ENCODE data around the gene ARHGAP44. TPM values are rescaled to one million over a fixed set of nuclear protein-coding genes. Genes with fewer than 3 reads are reported as not detected.

Gene ARHGAP44
- total and polyA plus RNA-seq, 2 of the 8 experiments (the other 6 are each of a cell fraction or from before 2014, with no cell fraction given): 6.2 to 22.2 TPM

- H3K18ac ChIP-seq (ENCODE audit: extremely low read depth, low read length): no peak overlapping the region
- 87% methylated on average over 2 of the region's 2 CpGs; no CpG with 5 or more reads in 1 of the 2 experiments for WGBS, 2 experiments (ENCODE audit: extremely low coverage in 1 of 2, insufficient coverage in 1 of 2, insufficient read length in 1 of 2, insufficient replicate concordance in 2 of 2, low coverage in 1 of 2, low lambda C conversion rate in 2 of 2, missing lambda C conversion rate in 1 of 2)
- no peaks in the 10 kb centered on the region for H3K4me1 ChIP-seq (replicated peaks in 1 of 4; ENCODE audit: control insufficient read depth in 3 of 4, insufficient read depth in 4 of 4, low read length in 3 of 4)
- no peak overlapping the region for H3K9ac ChIP-seq (replicated peaks in 1 of 4; ENCODE audit: extremely low read depth in 1 of 4, low read depth in 3 of 4, low read length in 3 of 4)
- H4K8ac ChIP-seq (ENCODE audit: extremely low read depth, insufficient read depth, low read length): no peak overlapping the region
- no peaks in the 10 kb centered on the region for H3K79me2 ChIP-seq (ENCODE audit: control insufficient read depth in 1 of 2, insufficient read depth in 2 of 2, low read length in 2 of 2)
- no peak overlapping the region for H4K5ac ChIP-seq (ENCODE audit: insufficient read length, low read depth, low read length)
- no peak overlapping the region for H3K4ac ChIP-seq (replicated peaks; ENCODE audit: insufficient read length, low read depth, low read length)
- peaks cover 0 to 5% (median 2%) of the 10 kb centered on the region in 4 experiments; a peak in 3 of 8 replicates for H3K36me3 ChIP-seq (ENCODE audit: control insufficient read depth in 2 of 4, insufficient read depth in 4 of 4, low read length in 3 of 4)
- no peak overlapping the region for H2AK5ac ChIP-seq (ENCODE audit: low read depth, low read length)
- no peaks in the 10 kb centered on the region for H3K79me1 ChIP-seq (ENCODE audit: low read depth, low read length)
- no peak overlapping the region for H3K56ac ChIP-seq (replicated peaks; ENCODE audit: insufficient read length, low read depth, low read length)
- H4K91ac ChIP-seq (replicated peaks; ENCODE audit: insufficient read length, low read length): no peak overlapping the region
- ChIA-PET POLR2A (ENCODE audit: partially characterized antibody) (interaction anchor here (1.6 kb wide), 1 partner anchor 89 kb away, joined by 3 read pairs; no protein-coding TSS in a partner anchor), CTCF (ENCODE audit: partially characterized antibody) (interaction anchor here (0.7 to 3.2 kb wide), 7 partner anchors 13 to 408 kb away, joined by 3 to 11 read pairs (median 5); no protein-coding TSS in a partner anchor)
- no peak for FAIRE-seq
- no peak overlapping the region for H2AFZ ChIP-seq (ENCODE audit: low read length)
- no peak overlapping the region for H2BK15ac ChIP-seq (ENCODE audit: low read length)
- no peaks in the 10 kb centered on the region for H4K20me1 ChIP-seq (replicated peaks in 1 of 2; ENCODE audit: control insufficient read depth in 1 of 2, insufficient read depth in 2 of 2, low read length in 2 of 2)
- no peak overlapping the region for H3K27ac ChIP-seq (ENCODE audit: low read depth, low read length)
- H2BK12ac ChIP-seq (ENCODE audit: low read depth, low read length): no peak overlapping the region
- DNase-seq (ENCODE audit: low read depth in 1 of 2, low spot score in 2 of 2): no peak
- H3K9me3 ChIP-seq (ENCODE audit: insufficient read depth in 2 of 2, low read depth in 1 of 2, low read length in 1 of 2): no peaks in the 10 kb centered on the region
- no peak overlapping the region for H3K4me2 ChIP-seq (ENCODE audit: insufficient read depth in 1 of 2, low read depth in 2 of 2, low read length in 2 of 2)
- H3K23ac ChIP-seq (ENCODE audit: insufficient read length): no peak overlapping the region
- H3K4me3 ChIP-seq (ENCODE audit: extremely low read depth in 1 of 4, insufficient read depth in 2 of 4, low read depth in 3 of 4, low read length in 4 of 4): no peak overlapping the region
- no peak overlapping the region for H2BK20ac ChIP-seq (ENCODE audit: low read length)
- H2BK5ac ChIP-seq (ENCODE audit: low read depth, low read length): no peak overlapping the region
- H2BK120ac ChIP-seq (replicated peaks; ENCODE audit: low read depth, low read length): no peak overlapping the region
- no peaks in the 10 kb centered on the region for H3K23me2 ChIP-seq (ENCODE audit: low read depth, low read length)
- no peaks in the 10 kb centered on the region for H3K27me3 ChIP-seq (replicated peaks in 1 of 4; ENCODE audit: control insufficient read depth in 3 of 4, extremely low read depth in 1 of 4, insufficient read depth in 3 of 4, low read length in 3 of 4)
- H3K14ac ChIP-seq (ENCODE audit: insufficient read length): no peak overlapping the region
- TF ChIP-seq ATF2 (IDR thresholded peaks at IDR 0.05; ENCODE audit: low read length) (no peak), YY1 (IDR thresholded peaks at IDR 0.05; ENCODE audit: low read depth, low read length) (no peak), SAP30 (IDR thresholded peaks at IDR 0.05; ENCODE audit: insufficient read depth, insufficient replicate concordance, low read length) (no peak), SRF (IDR thresholded peaks at IDR 0.05; ENCODE audit: low read depth, low read length) (no peak), SIX5 (IDR thresholded peaks at IDR 0.05; ENCODE audit: low read depth, low read length) (no peak), CTCF (IDR thresholded peaks at IDR 0.05; ENCODE audit: control extremely low read depth in 1 of 3, insufficient read depth in 1 of 3, low read depth in 1 of 3, low read length in 3 of 3) (peak in 2 of 3 experiments; percentile 41 to 49; a peak in 3 of 4 replicates), SIRT6 (IDR thresholded peaks at IDR 0.05; ENCODE audit: low read length) (no peak), RAD21 (IDR thresholded peaks at IDR 0.05 in 1 of 2, conservative IDR thresholded peaks at IDR 0.05 in 1 of 2; ENCODE audit: low read depth in 2 of 2, low read length in 2 of 2) (peak; percentile 63 to 75), FOSL1 (IDR thresholded peaks at IDR 0.05; ENCODE audit: insufficient read depth, low read depth, low read length) (no peak)
Measured at GRCh38 chr17:12928736-12929135, 139.4 kb downstream of the ARHGAP44 start.

Data from H1 (cell line).